GM21619 (cell line): ENCODE results near the gene ZNF286A.
"Not testable (repeated sequence)": the region's sequence is repeated elsewhere in the genome, so short reads cannot be mapped to it uniquely, and the experiment has no call there.

Experiments
- ATAC-seq: cut with Tn5 transposase; IDR thresholded peaks from one replicate; pipeline ENCODE4 v1.9.1; 2021; ENCODE audit not compliant: unreplicated experiment

ZNF286A gene

GRCh38 chr17:15768865-15769533 is 69.4 kb downstream of the ZNF286A start:
- ATAC-seq, result not testable (repeated sequence)
